Kidney (tissue), 22 donors: ENCODE data around the gene CDH7. TPM values are rescaled to one million over a fixed set of nuclear protein-coding genes. Genes with fewer than 3 reads are reported as not detected.

Source experiments
- DNase-seq, 5 donors: peaks; one replicate each; pipeline ENCODE4 v3.0.0-alpha.2; 2013 to 2020
- FAIRE-seq: peaks from 2 replicates; lab custom pipeline; 2012; peaks lifted over from hg19 to GRCh38; lab: Jason Lieb, UNC
- H3K27ac ChIP-seq, 2 donors: one replicate each; pipeline ENCODE4 v1.7.0; 2013; ENCODE audit warnings: low read depth in 2 of 2, low read length in 2 of 2, inconsistent platforms in 1 of 2
- H3K27me3 ChIP-seq: one replicate; pipeline ENCODE4 v1.7.1; 2013; ENCODE audit warnings: low read length, inconsistent platforms; ENCODE audit not compliant: control insufficient read depth, insufficient read depth
- H3K36me3 ChIP-seq, 3 donors: one replicate each; pipeline versions ENCODE4 v1.7.0 to v1.7.1; 2013; ENCODE audit warnings: low read length in 3 of 3, control low read depth in 1 of 3, inconsistent platforms in 1 of 3; ENCODE audit not compliant: insufficient read depth in 3 of 3, control insufficient read depth in 2 of 3
- H3K4me1 ChIP-seq, 3 donors: one replicate each; pipeline versions ENCODE4 v1.7.0 to v1.7.1; 2013; ENCODE audit warnings: low read length in 3 of 3, inconsistent platforms in 1 of 3, low read depth in 1 of 3; ENCODE audit not compliant: control insufficient read depth in 2 of 3, insufficient read depth in 2 of 3
- H3K4me3 ChIP-seq, 3 donors: one replicate each; pipeline versions ENCODE4 v1.7.0 to v1.8.1; 2013; ENCODE audit warnings: low read length in 3 of 3, control low read depth in 1 of 3, inconsistent platforms in 1 of 3
- H3K9ac ChIP-seq, 3 donors: one replicate each; pipeline versions ENCODE4 v1.7.0 to v1.7.1; 2013; ENCODE audit warnings: low read length in 3 of 3, control low read depth in 1 of 3, inconsistent platforms in 1 of 3
- H3K9me3 ChIP-seq, 3 donors: one replicate each; pipeline versions ENCODE4 v1.7.0 to v1.7.1; 2013; ENCODE audit warnings: low read length in 3 of 3, control low read depth in 1 of 3, inconsistent platforms in 1 of 3; ENCODE audit not compliant: control insufficient read depth in 2 of 3, insufficient read depth in 1 of 3
- intact Hi-C: fragments of 100-400 bp; cut with DNase I; formaldehyde crosslinking; loops from one replicate; pipeline ENCODE4 v1.11.1; 2022
- long read RNA-seq, 10 donors: library from polyadenylated mRNA in 1 of 10; unstranded in 1 of 10; transcript quantifications; one replicate each; pipeline ENCODE4 v2.0.0 and lab custom pipeline, GENCODE V29; 2021 to 2026
- polyA plus RNA-seq: library from polyadenylated mRNA; stranded (reverse); fragments of 350-450 nt; fragmentation: Illumina TruSeq; extraction: RNeasy Lipid Tissue Mini Kit (QIAGEN cat#74804); gene quantifications from one replicate; pipeline ENCODE4 v1.2.3, GENCODE V29; 2014; ENCODE audit warnings: low read depth, low replicate concordance; ENCODE audit not compliant: insufficient read depth
- total RNA-seq: library from RNA; stranded (reverse); fragmentation: NEBNext Ultra II Directional; extraction: Animal tissue kit (Norgen Biotek cat#: 25700); gene quantifications from one replicate; pipeline ENCODE4 v1.2.1, GENCODE V29; 2021
- TF ChIP-seq, protein P1 (sequence below): IDR thresholded peaks from 3 replicates; pipeline ENCODE4 v1.5.1; 2012; ENCODE audit warnings: mild to moderate bottlenecking, moderate library complexity, borderline replicate concordance; ENCODE audit not compliant: insufficient read depth; ENCODE audit errors: extremely low read depth
- donor health status: control.
- donor health status: control.
- donor health status: control.
- donor health status: control.
- donor health status: control.
- donor health status: DM: yes; HTN: yes; CAD: no.
- donor health status: Normal renal cell carcinoma (clear cell type).

Gene CDH7, protein sequence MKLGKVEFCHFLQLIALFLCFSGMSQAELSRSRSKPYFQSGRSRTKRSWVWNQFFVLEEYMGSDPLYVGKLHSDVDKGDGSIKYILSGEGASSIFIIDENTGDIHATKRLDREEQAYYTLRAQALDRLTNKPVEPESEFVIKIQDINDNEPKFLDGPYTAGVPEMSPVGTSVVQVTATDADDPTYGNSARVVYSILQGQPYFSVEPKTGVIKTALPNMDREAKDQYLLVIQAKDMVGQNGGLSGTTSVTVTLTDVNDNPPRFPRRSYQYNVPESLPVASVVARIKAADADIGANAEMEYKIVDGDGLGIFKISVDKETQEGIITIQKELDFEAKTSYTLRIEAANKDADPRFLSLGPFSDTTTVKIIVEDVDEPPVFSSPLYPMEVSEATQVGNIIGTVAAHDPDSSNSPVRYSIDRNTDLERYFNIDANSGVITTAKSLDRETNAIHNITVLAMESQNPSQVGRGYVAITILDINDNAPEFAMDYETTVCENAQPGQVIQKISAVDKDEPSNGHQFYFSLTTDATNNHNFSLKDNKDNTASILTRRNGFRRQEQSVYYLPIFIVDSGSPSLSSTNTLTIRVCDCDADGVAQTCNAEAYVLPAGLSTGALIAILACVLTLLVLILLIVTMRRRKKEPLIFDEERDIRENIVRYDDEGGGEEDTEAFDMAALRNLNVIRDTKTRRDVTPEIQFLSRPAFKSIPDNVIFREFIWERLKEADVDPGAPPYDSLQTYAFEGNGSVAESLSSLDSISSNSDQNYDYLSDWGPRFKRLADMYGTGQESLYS
- total RNA-seq = not detected
- polyA plus RNA-seq = not detected
- long read RNA-seq, donor 1, full-length matches to known transcripts = 3 of 3 reads
- long read RNA-seq, donor 1, partial matches to known transcripts = 0 of 3 reads
- long read RNA-seq, donor 1, other reads (novel, unspliced or antisense) = 0 of 3 reads
- long read RNA-seq, donor 2, full-length matches to known transcripts = 2 of 2 reads
- long read RNA-seq, donor 2, partial matches to known transcripts = 0 of 2 reads
- long read RNA-seq, donor 2, other reads (novel, unspliced or antisense) = 0 of 2 reads
- long read RNA-seq, donor 3, full-length matches to known transcripts = 1 of 1 reads
- long read RNA-seq, donor 3, partial matches to known transcripts = 0 of 1 reads
- long read RNA-seq, donor 3, other reads (novel, unspliced or antisense) = 0 of 1 reads
- long read RNA-seq, donor 4, full-length matches to known transcripts = 2 of 2 reads
- long read RNA-seq, donor 4, partial matches to known transcripts = 0 of 2 reads
- long read RNA-seq, donor 4, other reads (novel, unspliced or antisense) = 0 of 2 reads
- long read RNA-seq, donor 5 = 0 reads
- long read RNA-seq, donor 6, full-length matches to known transcripts = 3 of 3 reads
- long read RNA-seq, donor 6, partial matches to known transcripts = 0 of 3 reads
- long read RNA-seq, donor 6, other reads (novel, unspliced or antisense) = 0 of 3 reads
- long read RNA-seq, donor 7 = 0 reads
- long read RNA-seq, donor 8, partial matches to known transcripts = 0 of 1 reads
- long read RNA-seq, donor 8, other reads (novel, unspliced or antisense) = 0 of 1 reads
- long read RNA-seq, donor 9 = 0 reads
- long read RNA-seq, donor 10, full-length matches to known transcripts = 2 of 2 reads
- long read RNA-seq, donor 10, partial matches to known transcripts = 0 of 2 reads
- long read RNA-seq, donor 10, other reads (novel, unspliced or antisense) = 0 of 2 reads

DNA sequence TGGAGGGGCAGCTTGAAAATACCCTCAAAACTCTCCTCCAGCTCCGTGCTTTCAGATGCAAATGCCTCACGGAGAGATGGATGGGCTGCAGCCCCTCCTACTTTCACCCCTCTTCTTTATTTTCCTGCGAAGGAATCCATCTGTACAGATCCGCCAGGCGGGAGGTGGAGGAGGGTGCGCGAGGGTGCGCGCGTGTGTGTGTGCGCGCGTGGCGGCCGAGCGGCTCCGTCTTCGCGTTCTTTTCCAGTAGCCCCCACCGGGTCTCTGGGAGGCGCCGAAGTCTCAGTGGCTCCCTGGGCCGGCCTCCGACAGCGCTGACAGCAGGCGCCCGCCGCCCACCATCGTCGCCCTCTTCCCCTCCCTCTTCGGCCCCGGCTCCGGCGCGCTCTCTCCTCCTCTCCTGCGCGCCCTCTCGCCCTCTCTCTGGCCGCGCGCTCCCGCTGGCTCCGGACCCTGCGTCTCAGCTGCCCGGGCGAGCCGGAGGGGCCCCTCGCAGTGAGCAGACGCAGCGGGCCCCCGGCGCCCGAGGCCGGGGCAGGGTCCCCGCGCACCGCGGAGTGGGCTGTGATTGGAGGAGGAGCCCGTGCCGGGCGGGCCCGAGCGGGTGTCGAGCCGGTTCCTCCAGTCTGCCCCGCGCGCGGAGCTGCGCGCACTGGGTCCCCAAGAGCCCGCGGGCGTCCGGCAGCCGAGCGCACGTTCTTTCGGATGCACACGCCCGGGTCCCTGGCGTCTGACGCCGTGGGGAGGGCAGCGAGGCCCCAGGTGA lies at the start of gene CDH7:
TSS of gene CDH7 (plus strand) at position 624 of the 766 bp plus-strand sequence. CDS start 11,831 bp downstream, outside the sequence.
- FAIRE-seq (no peak), DNase-seq (peak; percentile 63 to 84 (median 81))
- TF ChIP-seq, protein P1, sequence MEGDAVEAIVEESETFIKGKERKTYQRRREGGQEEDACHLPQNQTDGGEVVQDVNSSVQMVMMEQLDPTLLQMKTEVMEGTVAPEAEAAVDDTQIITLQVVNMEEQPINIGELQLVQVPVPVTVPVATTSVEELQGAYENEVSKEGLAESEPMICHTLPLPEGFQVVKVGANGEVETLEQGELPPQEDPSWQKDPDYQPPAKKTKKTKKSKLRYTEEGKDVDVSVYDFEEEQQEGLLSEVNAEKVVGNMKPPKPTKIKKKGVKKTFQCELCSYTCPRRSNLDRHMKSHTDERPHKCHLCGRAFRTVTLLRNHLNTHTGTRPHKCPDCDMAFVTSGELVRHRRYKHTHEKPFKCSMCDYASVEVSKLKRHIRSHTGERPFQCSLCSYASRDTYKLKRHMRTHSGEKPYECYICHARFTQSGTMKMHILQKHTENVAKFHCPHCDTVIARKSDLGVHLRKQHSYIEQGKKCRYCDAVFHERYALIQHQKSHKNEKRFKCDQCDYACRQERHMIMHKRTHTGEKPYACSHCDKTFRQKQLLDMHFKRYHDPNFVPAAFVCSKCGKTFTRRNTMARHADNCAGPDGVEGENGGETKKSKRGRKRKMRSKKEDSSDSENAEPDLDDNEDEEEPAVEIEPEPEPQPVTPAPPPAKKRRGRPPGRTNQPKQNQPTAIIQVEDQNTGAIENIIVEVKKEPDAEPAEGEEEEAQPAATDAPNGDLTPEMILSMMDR = no peak
- Histone ChIP-seq H3K9me3 (no peaks in the 10 kb centered on the region), H3K36me3 (no peaks in the 10 kb centered on the region), H3K27me3 (no peaks in the 10 kb centered on the region), H3K27ac (no peak within 1 kb of the TSS), H3K4me3 (peak within 1 kb of the TSS; percentile 14 to 92 (median 37)), H3K4me1 (peaks cover 0 to 3% (median 0%) of the 10 kb centered on the region in 3 donors), H3K9ac (peak within 1 kb of the TSS in 1 of 3 donors; percentile 79)
- intact Hi-C loops = no loop called here

DNA sequence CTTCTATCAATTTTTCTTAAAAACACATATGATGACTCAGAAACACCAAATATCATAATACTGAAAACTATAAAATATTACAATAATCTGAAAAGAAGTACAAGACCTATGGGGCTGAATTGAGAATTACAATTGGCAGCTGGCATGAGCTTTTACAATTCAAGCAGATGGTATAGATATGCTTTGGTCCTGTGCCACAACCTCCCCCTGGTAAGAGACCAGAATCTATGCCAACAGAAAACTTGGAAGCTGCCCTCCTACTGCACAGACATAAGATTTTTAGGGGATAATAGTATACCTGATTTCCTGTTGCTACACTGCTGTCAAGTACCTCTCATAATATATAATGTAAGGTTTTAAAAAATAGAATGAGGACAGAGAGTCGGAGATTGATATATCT lies 46.8 kb upstream of the CDH7 start:
- H3K9ac ChIP-seq = no peak overlapping the region
- H3K4me1 ChIP-seq = no peaks in the 10 kb centered on the region
- no peak overlapping the region for H3K4me3 ChIP-seq
- TF ChIP-seq, protein P1 = no peak
- no peak overlapping the region for H3K27ac ChIP-seq
- intact Hi-C loops = no loop called here
- no peaks in the 10 kb centered on the region for H3K9me3 ChIP-seq
- H3K36me3 ChIP-seq = no peaks in the 10 kb centered on the region
- DNase-seq (no peak), FAIRE-seq (no peak)
- H3K27me3 ChIP-seq = no peaks in the 10 kb centered on the region
